NCI-H2196 treated with DMSO at 0.1 percent for 48 hours (cell line): Measurements from ENCODE around the gene CLNK.

Experiments used
- DNase-seq: peaks from one replicate; lab custom pipeline; 2025; ENCODE audit not compliant: unreplicated experiment; lab: John Stamatoyannopoulos, UW

CLNK gene

GRCh38 chr4:10684631-10685030 lies at the start of gene CLNK:
Gene CLNK (minus strand): TSS chr4:10684768. CDS start chr4:10667869, 16,899 bp downstream.
- DNase-seq, result no peak

GRCh38 chr4:10733481-10734062 lies 49.0 kb upstream of the CLNK start:
- DNase-seq, result no peak

- no peak for DNase-seq
Measured at GRCh38 chr4:10732914-10733415, 48.4 kb upstream of the CLNK start.

GRCh38 chr4:10732235-10732913 lies 47.8 kb upstream of the CLNK start:
- DNase-seq, result no peak

- DNase-seq, result no peak
Measured at GRCh38 chr4:10731690-10732089, 47.1 kb upstream of the CLNK start.

- no peak for DNase-seq
Measured at GRCh38 chr4:10731162-10731561, 46.6 kb upstream of the CLNK start.

- no peak for DNase-seq
Measured at GRCh38 chr4:10730590-10730989, 46.0 kb upstream of the CLNK start.

GRCh38 chr4:10730019-10730418 lies 45.5 kb upstream of the CLNK start:
- DNase-seq, result no peak

GRCh38 chr4:10729366-10729765 lies 44.8 kb upstream of the CLNK start:
- no peak for DNase-seq

- DNase-seq, result no peak
Measured at GRCh38 chr4:10728016-10728415, 43.4 kb upstream of the CLNK start.

GRCh38 chr4:10727140-10727880 lies 42.7 kb upstream of the CLNK start:
- DNase-seq, result no peak

GRCh38 chr4:10722957-10723356 lies 38.4 kb upstream of the CLNK start:
- no peak for DNase-seq

GRCh38 chr4:10721616-10722015 lies 37.0 kb upstream of the CLNK start:
- DNase-seq, result no peak

GRCh38 chr4:10716163-10716562 lies 31.6 kb upstream of the CLNK start:
- DNase-seq, result no peak

GRCh38 chr4:10715696-10716095 lies 31.1 kb upstream of the CLNK start:
- DNase-seq, result no peak

- DNase-seq, result no peak
Measured at GRCh38 chr4:10715135-10715534, 30.6 kb upstream of the CLNK start.

GRCh38 chr4:10713591-10713990 lies 29.0 kb upstream of the CLNK start:
- DNase-seq, result no peak

- DNase-seq, result no peak
Measured at GRCh38 chr4:10706236-10706635, 21.7 kb upstream of the CLNK start.

- DNase-seq, result no peak
Measured at GRCh38 chr4:10704430-10704810, 19.9 kb upstream of the CLNK start.

GRCh38 chr4:10703766-10704429 lies 19.3 kb upstream of the CLNK start:
- DNase-seq, result no peak

- no peak for DNase-seq
Measured at GRCh38 chr4:10703156-10703555, 18.6 kb upstream of the CLNK start.
